ENCODE results near the gene S100A5. TPM values are rescaled to one million over a fixed set of nuclear protein-coding genes. Genes with fewer than 3 reads are reported as not detected.

Gene S100A5
- total RNA-seq, 1 donor from 2014 or later, result not detected

GRCh38 chr1:153547560-153548551, 7.1 kb upstream of the S100A5 start:
- Histone ChIP-seq H3K36me3 (peaks cover 16% of the 10 kb centered on the region), H3K4me3 (no peak overlapping the region), H3K27ac (no peak overlapping the region), H3K4me1 (peaks cover 79% of the 10 kb centered on the region), H3K27me3 (ENCODE audit: low read depth) (no peaks in the 10 kb centered on the region), H3K9me3 (no peaks in the 10 kb centered on the region)
- intact Hi-C loops (cut with DNase I), result no loop called here
- TF ChIP-seq CTCF (IDR thresholded peaks at IDR 0.05), result no peak
- DNase-seq (no peak), ATAC-seq (no peak)

DNA sequence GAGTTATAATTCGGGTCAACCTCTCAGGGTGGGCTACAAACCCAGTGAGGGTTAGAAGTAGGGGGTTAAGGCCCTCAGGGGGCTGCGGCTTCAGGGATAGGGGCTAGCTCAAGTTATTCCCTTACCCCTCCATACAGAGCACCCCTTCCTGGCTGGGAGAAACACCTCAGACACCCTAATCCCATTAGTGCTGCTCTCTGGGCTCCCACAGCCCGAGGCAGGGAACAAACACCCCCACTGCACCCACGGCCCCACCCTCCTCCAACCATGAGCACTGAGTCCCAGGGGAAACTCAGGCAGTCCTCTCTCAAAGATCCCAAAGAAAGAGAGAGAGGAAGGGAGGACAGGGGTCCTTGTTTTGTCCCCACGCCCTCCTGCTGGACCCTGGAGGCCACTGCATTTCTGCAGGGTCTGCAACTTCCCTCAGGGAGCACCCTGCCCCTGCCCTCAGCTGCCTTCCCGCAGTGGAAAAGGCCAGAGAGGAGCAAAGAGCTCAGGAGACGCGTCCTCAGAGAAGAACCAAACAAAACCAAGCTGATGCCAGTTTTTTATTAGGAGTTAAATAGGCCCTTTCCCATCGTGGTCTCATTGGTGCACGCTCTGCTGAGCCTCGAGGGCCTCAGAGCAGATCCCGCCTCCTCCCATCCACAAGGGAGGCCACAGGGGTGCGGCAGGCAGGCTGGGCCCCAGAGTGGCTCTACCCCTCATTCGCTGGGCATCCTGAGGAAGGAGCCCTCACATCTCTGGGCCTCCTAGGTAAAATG, 6.2 kb upstream of the S100A5 start:
- Histone ChIP-seq H3K9me3 (no peaks in the 10 kb centered on the region), H3K27me3 (ENCODE audit: low read depth) (no peaks in the 10 kb centered on the region), H3K4me3 (no peak overlapping the region), H3K27ac (peak overlapping the region; percentile 90), H3K36me3 (peaks cover 16% of the 10 kb centered on the region), H3K4me1 (peaks cover 85% of the 10 kb centered on the region)
- no peak for DNase-seq
- intact Hi-C loops (cut with DNase I), result no loop called here
- no peak for TF ChIP-seq CTCF (IDR thresholded peaks at IDR 0.05)
- ATAC-seq, result no peak

DNA sequence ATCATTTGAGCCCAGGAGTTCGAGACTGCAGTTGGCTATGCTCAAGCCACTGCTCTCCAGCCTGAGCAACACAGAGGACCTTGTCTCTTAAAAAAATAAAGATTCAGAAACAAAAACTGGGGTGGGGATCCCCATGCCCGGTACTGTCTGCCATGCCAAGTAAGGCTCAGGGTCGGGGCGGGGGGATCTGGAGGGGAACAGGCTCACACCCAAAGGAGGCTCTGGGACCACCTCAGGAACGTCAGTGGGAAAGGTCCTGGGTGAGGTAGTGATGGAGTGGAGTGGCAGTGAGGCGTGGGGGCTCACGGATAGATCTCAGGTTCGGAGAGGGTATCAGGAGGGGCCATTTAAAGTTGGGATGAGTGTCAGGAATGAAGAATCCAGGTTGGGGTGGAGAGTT, 5.6 kb upstream of the S100A5 start:
- Histone ChIP-seq H3K9me3 (no peaks in the 10 kb centered on the region), H3K4me3 (peak overlapping the region; percentile 68), H3K4me1 (peaks cover 91% of the 10 kb centered on the region), H3K36me3 (peaks cover 16% of the 10 kb centered on the region), H3K27ac (peak overlapping the region; percentile 90), H3K27me3 (ENCODE audit: low read depth) (no peaks in the 10 kb centered on the region)
- ATAC-seq (no peak), DNase-seq (no peak)
- intact Hi-C loops (cut with DNase I), result no loop called here
- no peak for TF ChIP-seq CTCF (IDR thresholded peaks at IDR 0.05)

- DNase-seq, result peak; percentile 95
- intact Hi-C loops (cut with DNase I), result no loop called here
- H3K9me3 ChIP-seq, result no peaks in the 10 kb centered on the region
- H3K4me1 ChIP-seq, result peaks cover 95% of the 10 kb centered on the region
- peak within 1 kb of the TSS; percentile 90 for H3K27ac ChIP-seq
- no peaks in the 10 kb centered on the region for H3K27me3 ChIP-seq (ENCODE audit: low read depth)
- no peak for TF ChIP-seq CTCF (IDR thresholded peaks at IDR 0.05)
- peaks cover 16% of the 10 kb centered on the region for H3K36me3 ChIP-seq
- ATAC-seq, result peak; percentile 96
- H3K4me3 ChIP-seq, result peak within 1 kb of the TSS; percentile 68
Measured at GRCh38 chr1:153545067-153546055, 4.6 kb upstream of the S100A5 start, which contains the start of gene S100A4. TSS of gene S100A4 (minus strand) at chr1:153545806. CDS start at chr1:153544794, 1,012 bp downstream.

All from lower lobe of right lung (tissue), 2 donors.